Measurements from ENCODE around the gene DDX1. TPM values are rescaled to one million over a fixed set of nuclear protein-coding genes. Genes with fewer than 3 reads are reported as not detected.

The DDX1 gene
- total and polyA plus RNA-seq, 2 donors from 2014 or later, result 84.0 to 90.0 TPM

- Histone ChIP-seq H3K27ac (ENCODE audit: low read depth in 2 of 2, low read length in 2 of 2) (no peak overlapping the region), H3K36me3 (ENCODE audit: control insufficient read depth in 2 of 3, insufficient read depth in 3 of 3, low read length in 3 of 3) (no peaks in the 10 kb centered on the region), H3K4me1 (ENCODE audit: control insufficient read depth in 2 of 3, insufficient read depth in 2 of 3, low read depth in 1 of 3, low read length in 3 of 3) (no peaks in the 10 kb centered on the region), H3K27me3 (ENCODE audit: control insufficient read depth, insufficient read depth, low read length) (no peaks in the 10 kb centered on the region), H3K9me3 (ENCODE audit: control insufficient read depth in 2 of 3, insufficient read depth in 1 of 3, low read length in 3 of 3) (no peaks in the 10 kb centered on the region), H3K4me3 (ENCODE audit: low read length in 3 of 3) (no peak overlapping the region), H3K9ac (ENCODE audit: low read length in 3 of 3) (no peak overlapping the region)
- intact Hi-C loops (cut with DNase I), result no loop called here
- DNase-seq (no peak), FAIRE-seq (no peak)
- no peak for TF ChIP-seq CTCF (IDR thresholded peaks at IDR 0.05; ENCODE audit: borderline replicate concordance, extremely low read depth, insufficient read depth)
Measured at GRCh38 chr2:15584767-15585469, 6.8 kb upstream of the DDX1 start.

DNA sequence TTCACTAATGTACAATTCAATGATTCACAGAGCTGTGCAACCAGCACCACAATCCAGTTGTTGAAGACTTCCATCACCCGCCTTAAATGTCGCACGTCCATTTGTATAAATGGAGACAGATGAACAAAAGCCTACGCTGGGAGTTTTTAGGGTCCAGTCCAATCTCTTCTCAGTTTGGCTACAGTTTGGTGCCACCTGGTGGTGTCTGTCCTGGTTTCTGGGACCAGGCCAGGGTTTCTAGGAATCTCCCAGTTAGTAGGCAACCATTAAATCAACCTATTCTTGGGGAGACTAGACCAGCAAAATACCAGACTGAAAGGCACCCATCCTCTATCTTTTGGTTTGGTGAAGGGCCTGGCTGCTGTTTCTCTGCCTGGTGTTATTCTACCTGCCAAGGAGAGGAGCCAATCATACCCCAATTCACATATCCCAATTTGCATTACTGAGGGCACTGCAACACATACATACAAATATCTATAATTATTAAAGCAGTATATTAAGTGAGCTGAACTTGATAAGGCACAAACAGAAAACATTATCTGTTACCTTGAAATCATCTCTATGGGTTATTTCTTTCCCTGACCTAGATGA lies 3.2 kb upstream of the DDX1 start:
- peak; percentile 41 for TF ChIP-seq CTCF (IDR thresholded peaks at IDR 0.05; ENCODE audit: borderline replicate concordance, extremely low read depth, insufficient read depth)
- Histone ChIP-seq H3K27me3 (ENCODE audit: control insufficient read depth, insufficient read depth, low read length) (no peaks in the 10 kb centered on the region), H3K9me3 (ENCODE audit: control insufficient read depth in 2 of 3, insufficient read depth in 1 of 3, low read length in 3 of 3) (no peaks in the 10 kb centered on the region), H3K4me3 (ENCODE audit: low read length in 3 of 3) (no peak overlapping the region), H3K36me3 (ENCODE audit: control insufficient read depth in 2 of 3, insufficient read depth in 3 of 3, low read length in 3 of 3) (no peaks in the 10 kb centered on the region), H3K27ac (ENCODE audit: low read depth in 2 of 2, low read length in 2 of 2) (no peak overlapping the region), H3K9ac (ENCODE audit: low read length in 3 of 3) (no peak overlapping the region), H3K4me1 (ENCODE audit: control insufficient read depth in 2 of 3, insufficient read depth in 2 of 3, low read depth in 1 of 3, low read length in 3 of 3) (peaks cover 0 to 8% (median 1%) of the 10 kb centered on the region in 3 donors)
- no peak for FAIRE-seq
- peak in 4 of 5 donors; percentile 79 to 86 (median 82) for DNase-seq
- intact Hi-C loops (cut with DNase I), result no loop called here

- Histone ChIP-seq H3K4me1 (ENCODE audit: control insufficient read depth in 2 of 3, insufficient read depth in 2 of 3, low read depth in 1 of 3, low read length in 3 of 3) (peaks cover 0 to 10% (median 2%) of the 10 kb centered on the region in 3 donors), H3K4me3 (ENCODE audit: low read length in 3 of 3) (peak overlapping the region; percentile 88 to 97 (median 91)), H3K9ac (ENCODE audit: low read length in 3 of 3) (peak overlapping the region; percentile 69 to 93 (median 90)), H3K36me3 (ENCODE audit: control insufficient read depth in 2 of 3, insufficient read depth in 3 of 3, low read length in 3 of 3) (peaks cover 4 to 11% (median 5%) of the 10 kb centered on the region in 3 donors), H3K27ac (ENCODE audit: low read depth in 2 of 2, low read length in 2 of 2) (peak overlapping the region; percentile 83 to 89), H3K27me3 (ENCODE audit: control insufficient read depth, insufficient read depth, low read length) (no peaks in the 10 kb centered on the region), H3K9me3 (ENCODE audit: control insufficient read depth in 2 of 3, insufficient read depth in 1 of 3, low read length in 3 of 3) (no peaks in the 10 kb centered on the region)
- intact Hi-C loops (cut with DNase I), result no loop called here
- TF ChIP-seq CTCF (IDR thresholded peaks at IDR 0.05; ENCODE audit: borderline replicate concordance, extremely low read depth, insufficient read depth), result no peak
- FAIRE-seq, result no peak
- no peak for DNase-seq
Measured at GRCh38 chr2:15591373-15591691, 336 bp upstream of the DDX1 start.

Data from kidney (tissue), 14 donors.